H9 (cell line): Measurements from ENCODE around the gene PPP1CB. TPM values are rescaled to one million over a fixed set of nuclear protein-coding genes. Genes with fewer than 3 reads are reported as not detected.

Experiments used
- DNase-seq: peaks from one replicate; pipeline ENCODE4 v3.0.0-alpha.2; 2017
- H2AFZ ChIP-seq: one replicate; pipeline ENCODE4 v1.6.1; 2013; ENCODE audit warnings: mild to moderate bottlenecking, low read length, control low read depth, moderate library complexity
- H2AK5ac ChIP-seq: 2 replicates; pipeline ENCODE4 v1.6.1; 2013; ENCODE audit warnings: low read length, control low read depth, mixed read lengths; ENCODE audit not compliant: insufficient read length
- H2BK120ac ChIP-seq: one replicate; pipeline ENCODE4 v1.6.1; 2013; ENCODE audit warnings: low read depth, mild to moderate bottlenecking, low read length, control low read depth, inconsistent platforms; ENCODE audit not compliant: poor library complexity, severe bottlenecking
- H2BK12ac ChIP-seq: 2 replicates; pipeline ENCODE4 v1.6.1; 2013; ENCODE audit warnings: low read length, control low read depth, mixed read lengths, low read depth; ENCODE audit not compliant: insufficient read length
- H2BK15ac ChIP-seq: 2 replicates; pipeline ENCODE4 v1.6.1; 2013; ENCODE audit warnings: low read depth, low read length, control low read depth
- H2BK20ac ChIP-seq: one replicate; pipeline ENCODE4 v1.6.1; 2013; ENCODE audit warnings: low read depth, mild to moderate bottlenecking, low read length, control low read depth, inconsistent platforms; ENCODE audit not compliant: poor library complexity, severe bottlenecking
- H2BK5ac ChIP-seq: 2 replicates; pipeline ENCODE4 v1.6.1; 2013; ENCODE audit warnings: low read length, control low read depth, mixed read lengths; ENCODE audit not compliant: insufficient read length
- H3K14ac ChIP-seq: 2 replicates; pipeline ENCODE4 v1.6.1; 2013; ENCODE audit warnings: low read length, control low read depth; ENCODE audit not compliant: insufficient read depth
- H3K18ac ChIP-seq: 2 replicates; pipeline ENCODE4 v1.6.1; 2013; ENCODE audit warnings: low read depth, mild to moderate bottlenecking, mixed read lengths, low read length, control low read depth; ENCODE audit not compliant: insufficient read length
- H3K23ac ChIP-seq: 2 replicates; pipeline ENCODE4 v1.6.1; 2013; ENCODE audit warnings: low read length, control low read depth, mixed read lengths, low read depth; ENCODE audit not compliant: insufficient read length
- H3K23me2 ChIP-seq: 2 replicates; pipeline ENCODE4 v1.6.1; 2013; ENCODE audit warnings: low read depth, mild to moderate bottlenecking, mixed read lengths, low read length, control low read depth; ENCODE audit not compliant: insufficient read length, poor library complexity, severe bottlenecking
- H3K27ac ChIP-seq: 2 replicates; pipeline ENCODE4 v1.5.1; 2013; ENCODE audit warnings: low read length, control low read depth, mixed read lengths, low read depth; ENCODE audit not compliant: insufficient read length
- H3K27me3 ChIP-seq: 2 replicates; pipeline ENCODE4 v1.6.1; 2013; ENCODE audit warnings: low read length, control low read depth, inconsistent platforms; ENCODE audit not compliant: insufficient read depth
- H3K4ac ChIP-seq: 2 replicates; pipeline ENCODE4 v1.6.1; 2013; ENCODE audit warnings: low read depth, mild to moderate bottlenecking, control low read depth, inconsistent platforms, low read length, moderate library complexity
- H3K4me1 ChIP-seq: 2 replicates; pipeline ENCODE4 v1.6.1; 2013; ENCODE audit warnings: low read length, control low read depth, inconsistent platforms; ENCODE audit not compliant: insufficient read depth
- H3K4me2 ChIP-seq: 2 replicates; pipeline ENCODE4 v1.6.1; 2013; ENCODE audit warnings: low read length, control low read depth, mixed read lengths; ENCODE audit not compliant: insufficient read length, insufficient read depth
- H3K56ac ChIP-seq: 2 replicates; pipeline ENCODE4 v1.6.1; 2013; ENCODE audit warnings: low read depth, mild to moderate bottlenecking, mixed read lengths, low read length, control low read depth; ENCODE audit not compliant: insufficient read length
- H3K79me1 ChIP-seq: 2 replicates; pipeline ENCODE4 v1.6.1; 2013; ENCODE audit warnings: low read depth, mild to moderate bottlenecking, moderate library complexity, low read length, control low read depth, inconsistent platforms; ENCODE audit not compliant: insufficient read depth, poor library complexity, severe bottlenecking
- H3K79me2 ChIP-seq: 2 replicates; pipeline ENCODE4 v1.6.1; 2013; ENCODE audit warnings: low read length, control low read depth, inconsistent platforms; ENCODE audit not compliant: insufficient read depth
- H3K9ac ChIP-seq: 2 replicates; pipeline ENCODE4 v1.6.1; 2013; ENCODE audit warnings: low read length, control low read depth, mixed read lengths; ENCODE audit not compliant: insufficient read length; ENCODE audit errors: extremely low read depth
- H3K9me3 ChIP-seq: one replicate; pipeline ENCODE4 v1.6.1; 2013; ENCODE audit warnings: low read depth, low read length, inconsistent platforms; ENCODE audit not compliant: control insufficient read depth
- H3T11ph ChIP-seq: one replicate; pipeline ENCODE4 v1.6.1; 2013; ENCODE audit warnings: mild to moderate bottlenecking, low read length, control low read depth, inconsistent platforms
- H4K20me1 ChIP-seq: one replicate; pipeline ENCODE4 v1.6.1; 2013; ENCODE audit not compliant: control insufficient read depth, insufficient read length, insufficient read depth
- H4K5ac ChIP-seq: 2 replicates; pipeline ENCODE4 v1.6.1; 2013; ENCODE audit warnings: low read depth, mild to moderate bottlenecking, mixed read lengths, low read length, control low read depth; ENCODE audit not compliant: insufficient read length
- H4K8ac ChIP-seq: replicated peaks from 2 replicates; pipeline ENCODE4 v1.6.1; 2013; ENCODE audit warnings: low read length, control low read depth, mixed read lengths, low read depth; ENCODE audit not compliant: insufficient read length
- H4K91ac ChIP-seq: 2 replicates; pipeline ENCODE4 v1.6.1; 2013; ENCODE audit warnings: low read depth, mild to moderate bottlenecking, moderate library complexity, mixed read lengths, low read length, control low read depth; ENCODE audit not compliant: insufficient read length
- H3K27ac Mint-ChIP-seq, 3 experiments: 2 replicates in 2 of 3; 3 replicates in 1 of 3; pipeline ENCODE4 v1.8.0; 2020 to 2021; ENCODE audit warnings: mixed read lengths in 3 of 3, mild to moderate bottlenecking in 1 of 3, moderate library complexity in 1 of 3
- H3K27me3 Mint-ChIP-seq: 2 replicates; pipeline ENCODE4 v1.8.0; 2021; ENCODE audit warnings: low read depth, mild to moderate bottlenecking, moderate library complexity, mixed read lengths
- H3K36me3 Mint-ChIP-seq, 3 experiments: 2 replicates in 2 of 3; 3 replicates in 1 of 3; pipeline ENCODE4 v1.8.0; 2020 to 2021; ENCODE audit warnings: low read depth in 3 of 3, mixed read lengths in 3 of 3; ENCODE audit not compliant: insufficient read depth in 1 of 3
- H3K4me1 Mint-ChIP-seq, 2 experiments: 2 replicates each; pipeline ENCODE4 v1.8.0; 2020; ENCODE audit warnings: mixed read lengths in 2 of 2
- H3K4me3 Mint-ChIP-seq, 2 experiments: 2 replicates in 1 of 2; 3 replicates in 1 of 2; pipeline ENCODE4 v1.8.0; 2020 to 2021; ENCODE audit warnings: mild to moderate bottlenecking in 2 of 2, mixed read lengths in 2 of 2, moderate library complexity in 1 of 2
- H3K9me3 Mint-ChIP-seq, 2 experiments: 2 replicates in 1 of 2; 3 replicates in 1 of 2; pipeline ENCODE4 v1.8.0; 2020; ENCODE audit warnings: mild to moderate bottlenecking in 2 of 2, mixed read lengths in 2 of 2, moderate library complexity in 1 of 2
- WGBS: extraction: QIAGEN DNeasy Blood & Tissue Kit; methylation state at CpG from one replicate; pipeline ENCODE4 v1.1.7; 2013; ENCODE audit warnings: missing lambda C conversion rate, low lambda C conversion rate, mixed read lengths; ENCODE audit not compliant: insufficient read length; ENCODE audit errors: extremely low coverage; 5-methylcytosine and 5-hydroxymethylcytosine counted together
- total RNA-seq: library from RNA; stranded (reverse); gene quantifications from 2 replicates; pipeline ENCODE4 v1.2.1, GENCODE V29; 2021
- TF ChIP-seq, protein P1 (sequence below): fragments of 200-600 bp; sonication (generic); conservative IDR thresholded peaks from 3 replicates; pipeline ENCODE4 v1.8.0; 2021; ENCODE audit warnings: antibody characterized with exemption, mild to moderate bottlenecking

The PPP1CB gene
- total RNA-seq, 1 experiment from 2014 or later: 184 TPM

DNA sequence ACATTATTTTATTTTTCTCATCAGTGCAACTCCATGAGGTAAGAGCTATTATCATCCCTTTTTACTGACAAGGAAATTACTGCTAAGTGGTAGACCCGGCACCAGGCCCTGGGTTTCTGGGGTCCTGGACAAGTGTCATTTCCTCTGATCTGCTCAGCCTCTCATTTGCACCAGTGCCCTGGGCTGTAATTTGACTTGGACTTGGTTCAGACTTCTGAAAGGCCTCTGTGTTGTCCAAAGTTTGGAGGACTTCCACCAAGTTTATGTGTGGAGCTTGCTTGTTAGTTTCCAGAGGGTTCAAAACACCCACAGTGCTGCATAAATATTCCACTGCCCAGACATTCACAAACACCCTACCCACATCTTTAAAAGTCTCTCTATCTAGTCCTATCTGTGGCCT lies 44.0 kb upstream of the PPP1CB start:
- Histone ChIP-seq H3K14ac (no peak overlapping the region), H2AK5ac (no peak overlapping the region), H3K23ac (no peak overlapping the region), H3K56ac (no peak overlapping the region), H3K79me2 (no peaks in the 10 kb centered on the region), H3K4me1 (no peaks in the 10 kb centered on the region), H4K5ac (no peak overlapping the region), H3K23me2 (no peaks in the 10 kb centered on the region), H4K8ac (no peak overlapping the region), H3K9me3 (no peaks in the 10 kb centered on the region), H3K27me3 (no peaks in the 10 kb centered on the region), H3K4ac (no peak overlapping the region), H3K9ac (no peak overlapping the region), H2BK120ac (no peak overlapping the region), H3K27ac (no peak overlapping the region), H2AFZ (no peak overlapping the region), H2BK12ac (no peak overlapping the region), H4K20me1 (no peaks in the 10 kb centered on the region), H3K79me1 (no peaks in the 10 kb centered on the region), H3K18ac (no peak overlapping the region), H3T11ph (no peak overlapping the region), H2BK5ac (no peak overlapping the region), H3K4me2 (no peak overlapping the region), H2BK15ac (no peak overlapping the region), H4K91ac (no peak overlapping the region), H2BK20ac (no peak overlapping the region)
- no peak for DNase-seq
- Mint-ChIP-seq H3K4me3 (no peak overlapping the region), H3K36me3 (peaks cover 0 to 2% (median 0%) of the 10 kb centered on the region in 3 experiments; a peak in 2 of 7 replicates), H3K4me1 (no peaks in the 10 kb centered on the region; a peak in 1 of 4 replicates), H3K27ac (no peak overlapping the region), H3K9me3 (peaks cover 3 to 10% of the 10 kb centered on the region in 2 experiments), H3K27me3 (no peaks in the 10 kb centered on the region)
- TF ChIP-seq, protein P1, sequence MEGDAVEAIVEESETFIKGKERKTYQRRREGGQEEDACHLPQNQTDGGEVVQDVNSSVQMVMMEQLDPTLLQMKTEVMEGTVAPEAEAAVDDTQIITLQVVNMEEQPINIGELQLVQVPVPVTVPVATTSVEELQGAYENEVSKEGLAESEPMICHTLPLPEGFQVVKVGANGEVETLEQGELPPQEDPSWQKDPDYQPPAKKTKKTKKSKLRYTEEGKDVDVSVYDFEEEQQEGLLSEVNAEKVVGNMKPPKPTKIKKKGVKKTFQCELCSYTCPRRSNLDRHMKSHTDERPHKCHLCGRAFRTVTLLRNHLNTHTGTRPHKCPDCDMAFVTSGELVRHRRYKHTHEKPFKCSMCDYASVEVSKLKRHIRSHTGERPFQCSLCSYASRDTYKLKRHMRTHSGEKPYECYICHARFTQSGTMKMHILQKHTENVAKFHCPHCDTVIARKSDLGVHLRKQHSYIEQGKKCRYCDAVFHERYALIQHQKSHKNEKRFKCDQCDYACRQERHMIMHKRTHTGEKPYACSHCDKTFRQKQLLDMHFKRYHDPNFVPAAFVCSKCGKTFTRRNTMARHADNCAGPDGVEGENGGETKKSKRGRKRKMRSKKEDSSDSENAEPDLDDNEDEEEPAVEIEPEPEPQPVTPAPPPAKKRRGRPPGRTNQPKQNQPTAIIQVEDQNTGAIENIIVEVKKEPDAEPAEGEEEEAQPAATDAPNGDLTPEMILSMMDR: no peak
- WGBS: no CpG with 5 or more reads among the region's 1 CpG
